Thyroid gland (tissue), 4 donors: ENCODE measurements around the gene DNAH1.

Source experiments
- POLR2A ChIP-seq, 2 donors: fragments of 450-650 bp; IDR thresholded peaks; one replicate each; pipeline ENCODE4 v1.6.1; 2017; ENCODE audit warnings: antibody characterized with exemption in 2 of 2, mild to moderate bottlenecking in 2 of 2, moderate library complexity in 1 of 2
- TF ChIP-seq, protein P1 (sequence below), 6 experiments: fragments of 200-600 bp in 3 of 6; fragments of 450-650 bp in 3 of 6; sonication (generic) in 3 of 6; IDR thresholded peaks; one replicate each; pipeline ENCODE4 v1.5.1; 2016 to 2019; ENCODE audit warnings: antibody characterized with exemption in 6 of 6, mild to moderate bottlenecking in 2 of 6, inconsistent platforms in 1 of 6, moderate library complexity in 1 of 6

DNA sequence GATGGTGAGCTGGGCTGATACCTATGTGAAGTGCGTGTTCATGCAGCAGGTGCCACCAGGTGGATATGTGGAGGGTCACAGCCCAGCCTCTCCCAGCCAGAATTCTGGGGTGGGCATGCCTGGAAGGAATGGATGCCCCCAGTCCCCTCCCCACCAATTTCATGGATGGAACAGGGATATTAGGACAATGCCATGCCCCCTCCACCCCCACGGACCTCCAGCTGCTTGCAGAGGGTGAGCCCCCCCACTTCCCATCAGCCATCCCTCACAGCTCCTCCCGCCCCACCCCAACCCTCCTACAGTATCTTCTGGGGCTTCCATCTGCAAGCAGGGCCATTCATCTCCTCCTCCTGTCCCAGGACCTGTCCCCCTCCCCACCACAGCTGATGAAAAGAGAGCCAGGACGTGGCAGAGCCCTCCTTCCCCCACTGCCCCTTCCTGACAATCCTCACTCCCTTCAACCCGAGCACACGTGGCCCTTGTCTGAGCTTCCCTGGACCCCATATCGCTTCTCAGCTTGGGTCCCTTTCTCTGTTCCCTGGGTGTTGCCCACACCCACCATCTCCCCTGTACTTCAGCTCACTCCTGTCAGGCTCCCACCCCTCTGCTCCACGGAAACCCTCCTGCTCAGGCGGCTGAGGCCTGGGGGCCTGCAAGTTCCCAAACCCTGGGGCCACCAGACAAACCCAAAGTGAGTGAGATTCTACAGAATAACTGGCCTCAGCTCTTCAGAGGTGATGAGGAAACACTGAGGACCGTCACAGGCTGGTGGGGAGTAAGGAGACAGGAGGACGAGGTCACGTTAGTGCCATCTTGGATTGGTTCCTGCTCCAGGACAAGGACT, 131.6 kb downstream of the DNAH1 start:
- TF ChIP-seq, protein P1, sequence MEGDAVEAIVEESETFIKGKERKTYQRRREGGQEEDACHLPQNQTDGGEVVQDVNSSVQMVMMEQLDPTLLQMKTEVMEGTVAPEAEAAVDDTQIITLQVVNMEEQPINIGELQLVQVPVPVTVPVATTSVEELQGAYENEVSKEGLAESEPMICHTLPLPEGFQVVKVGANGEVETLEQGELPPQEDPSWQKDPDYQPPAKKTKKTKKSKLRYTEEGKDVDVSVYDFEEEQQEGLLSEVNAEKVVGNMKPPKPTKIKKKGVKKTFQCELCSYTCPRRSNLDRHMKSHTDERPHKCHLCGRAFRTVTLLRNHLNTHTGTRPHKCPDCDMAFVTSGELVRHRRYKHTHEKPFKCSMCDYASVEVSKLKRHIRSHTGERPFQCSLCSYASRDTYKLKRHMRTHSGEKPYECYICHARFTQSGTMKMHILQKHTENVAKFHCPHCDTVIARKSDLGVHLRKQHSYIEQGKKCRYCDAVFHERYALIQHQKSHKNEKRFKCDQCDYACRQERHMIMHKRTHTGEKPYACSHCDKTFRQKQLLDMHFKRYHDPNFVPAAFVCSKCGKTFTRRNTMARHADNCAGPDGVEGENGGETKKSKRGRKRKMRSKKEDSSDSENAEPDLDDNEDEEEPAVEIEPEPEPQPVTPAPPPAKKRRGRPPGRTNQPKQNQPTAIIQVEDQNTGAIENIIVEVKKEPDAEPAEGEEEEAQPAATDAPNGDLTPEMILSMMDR (IDR thresholded peaks at IDR 0.05), result no peak
- no peak for TF ChIP-seq POLR2A (IDR thresholded peaks at IDR 0.05)
